Natural killer cell (primary cell): ENCODE measurements around the gene RAD21L1. TPM values are rescaled to one million over a fixed set of nuclear protein-coding genes. Genes with fewer than 3 reads are reported as not detected.

Source experiments
- ATAC-seq, 3 donors: fragments of 150-1000 bp in 2 of 3; fragments of 200-7000 bp in 1 of 3; cut with Tn5 transposase; 1 replicate in 1 of 3; 2 replicates in 2 of 3; pipeline ENCODE4 v1.10.0; 2021; ENCODE audit warnings: mild to moderate bottlenecking in 2 of 3, moderate library complexity in 2 of 3
- DNase-seq, 2 donors: peaks; one replicate each; pipeline versions ENCODE4 v3.0.0 to v3.0.0-alpha.2; 2013 to 2021; ENCODE audit warnings: mixed read lengths in 1 of 2
- H3K27ac ChIP-seq: one replicate; pipeline ENCODE4 v1.5.1; 2013; ENCODE audit warnings: mild to moderate bottlenecking, low read length
- H3K27me3 ChIP-seq: one replicate; pipeline ENCODE4 v1.6.1; 2013; ENCODE audit warnings: low read length; ENCODE audit not compliant: control insufficient read depth, insufficient read depth
- H3K36me3 ChIP-seq: one replicate; pipeline ENCODE4 v1.6.1; 2013; ENCODE audit warnings: low read length; ENCODE audit not compliant: control insufficient read depth, insufficient read depth
- H3K4me1 ChIP-seq: one replicate; pipeline ENCODE4 v1.6.1; 2013; ENCODE audit warnings: low read length; ENCODE audit not compliant: control insufficient read depth, insufficient read depth
- H3K4me3 ChIP-seq: one replicate; pipeline ENCODE4 v1.5.1; 2013; ENCODE audit warnings: low read length
- H3K9me3 ChIP-seq: one replicate; pipeline ENCODE4 v1.6.1; 2013; ENCODE audit warnings: low read length; ENCODE audit not compliant: control insufficient read depth, insufficient read depth
- H3K27ac Mint-ChIP-seq, 2 donors: one replicate each; pipeline ENCODE4 v1.8.0; 2022; ENCODE audit warnings: mild to moderate bottlenecking in 2 of 2, mixed read lengths in 2 of 2, moderate library complexity in 1 of 2
- H3K27me3 Mint-ChIP-seq, 2 donors: one replicate each; pipeline ENCODE4 v1.8.0; 2022; ENCODE audit warnings: low read depth in 2 of 2, mixed read lengths in 2 of 2
- H3K36me3 Mint-ChIP-seq: one replicate; pipeline ENCODE4 v1.8.0; 2022; ENCODE audit warnings: mixed read lengths
- H3K4me1 Mint-ChIP-seq, 2 donors: one replicate each; pipeline ENCODE4 v1.8.0; 2022; ENCODE audit warnings: mixed read lengths in 2 of 2
- H3K4me3 Mint-ChIP-seq: one replicate; pipeline ENCODE4 v1.8.0; 2022; ENCODE audit warnings: mild to moderate bottlenecking, moderate library complexity, mixed read lengths
- H3K9me3 Mint-ChIP-seq, 2 donors: one replicate each; pipeline ENCODE4 v1.8.0; 2022; ENCODE audit warnings: mixed read lengths in 2 of 2
- WGBS: methylation state at CpG from one replicate; pipeline ENCODE4 v1.1.7; 2013; ENCODE audit warnings: missing lambda C conversion rate; ENCODE audit not compliant: insufficient coverage; 5-methylcytosine and 5-hydroxymethylcytosine counted together
- intact Hi-C: fragments of 100-400 bp; cut with micrococcal nuclease; formaldehyde crosslinking; loops from one replicate; pipeline ENCODE4 v1.14.2; 2022
- total RNA-seq, 4 donors: library from RNA; stranded (reverse); fragments of 120-200 nt in 1 of 4; gene quantifications; one replicate each; pipeline versions ENCODE4 v1.2.3 to v1.2.4, GENCODE V29; 2013 to 2022
- TF ChIP-seq, protein P1 (sequence below): fragments of 200-600 bp; IDR thresholded peaks from one replicate; pipeline ENCODE4 v1.8.0; 2022; ENCODE audit warnings: antibody characterized with exemption

Gene RAD21L1
- total RNA-seq, 3 donors from 2014 or later (not counting 1 experiment from before 2014, with no cell fraction given) = not detected

GRCh38 chr20:1297486-1297885 is 71.6 kb downstream of the RAD21L1 start:
- H3K27ac Mint-ChIP-seq = no peak overlapping the region

DNA sequence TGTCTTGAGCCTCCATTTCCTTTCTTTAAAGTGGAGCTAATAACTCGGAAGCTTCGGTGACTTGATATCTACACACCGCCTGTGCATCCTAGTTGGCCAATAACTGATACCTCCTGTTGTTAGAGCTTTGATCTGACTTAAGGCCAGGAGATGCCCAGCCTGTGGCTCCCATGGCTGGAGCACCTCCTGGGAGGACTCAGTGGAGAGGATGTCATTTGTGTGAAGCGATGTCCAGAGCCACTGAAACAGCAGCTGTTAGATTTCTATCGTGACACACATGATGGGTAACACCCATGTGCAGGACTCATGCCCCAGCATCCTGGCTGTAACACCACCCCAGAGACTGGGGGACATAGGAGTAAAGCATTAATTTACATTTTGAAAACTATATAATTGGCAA is 72.3 kb downstream of the RAD21L1 start:
- no peaks in the 10 kb centered on the region for H3K36me3 ChIP-seq
- TF ChIP-seq, protein P1, sequence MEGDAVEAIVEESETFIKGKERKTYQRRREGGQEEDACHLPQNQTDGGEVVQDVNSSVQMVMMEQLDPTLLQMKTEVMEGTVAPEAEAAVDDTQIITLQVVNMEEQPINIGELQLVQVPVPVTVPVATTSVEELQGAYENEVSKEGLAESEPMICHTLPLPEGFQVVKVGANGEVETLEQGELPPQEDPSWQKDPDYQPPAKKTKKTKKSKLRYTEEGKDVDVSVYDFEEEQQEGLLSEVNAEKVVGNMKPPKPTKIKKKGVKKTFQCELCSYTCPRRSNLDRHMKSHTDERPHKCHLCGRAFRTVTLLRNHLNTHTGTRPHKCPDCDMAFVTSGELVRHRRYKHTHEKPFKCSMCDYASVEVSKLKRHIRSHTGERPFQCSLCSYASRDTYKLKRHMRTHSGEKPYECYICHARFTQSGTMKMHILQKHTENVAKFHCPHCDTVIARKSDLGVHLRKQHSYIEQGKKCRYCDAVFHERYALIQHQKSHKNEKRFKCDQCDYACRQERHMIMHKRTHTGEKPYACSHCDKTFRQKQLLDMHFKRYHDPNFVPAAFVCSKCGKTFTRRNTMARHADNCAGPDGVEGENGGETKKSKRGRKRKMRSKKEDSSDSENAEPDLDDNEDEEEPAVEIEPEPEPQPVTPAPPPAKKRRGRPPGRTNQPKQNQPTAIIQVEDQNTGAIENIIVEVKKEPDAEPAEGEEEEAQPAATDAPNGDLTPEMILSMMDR = no peak
- no peak overlapping the region for H3K27ac Mint-ChIP-seq
- no peak overlapping the region for H3K4me3 ChIP-seq
- H3K27me3 ChIP-seq = no peaks in the 10 kb centered on the region
- H3K27ac ChIP-seq = no peak overlapping the region
- intact Hi-C loops = no loop called here
- H3K9me3 ChIP-seq = no peaks in the 10 kb centered on the region
- WGBS = 96% methylated on average over 5 of the region's 5 CpGs
- no peaks in the 10 kb centered on the region for H3K36me3 Mint-ChIP-seq
- no peak overlapping the region for H3K4me3 Mint-ChIP-seq
- ATAC-seq (no peak), DNase-seq (no peak)
- peaks cover 7% of the 10 kb centered on the region in 2 donors for H3K4me1 Mint-ChIP-seq
- peaks cover 0 to 2% of the 10 kb centered on the region in 2 donors for H3K27me3 Mint-ChIP-seq
- H3K4me1 ChIP-seq = peaks cover 12% of the 10 kb centered on the region
- no peaks in the 10 kb centered on the region for H3K9me3 Mint-ChIP-seq

More at GRCh38 chr20:1297486-1297885, 71.6 kb downstream of the RAD21L1 start:
- 100% methylated on average over 2 of the region's 2 CpGs for WGBS
- Mint-ChIP-seq H3K27me3 (peaks cover 0 to 2% of the 10 kb centered on the region in 2 donors), H3K4me3 (no peak overlapping the region), H3K36me3 (no peaks in the 10 kb centered on the region), H3K9me3 (no peaks in the 10 kb centered on the region), H3K4me1 (peaks cover 7% of the 10 kb centered on the region in 2 donors)
- ATAC-seq (no peak), DNase-seq (no peak)
- no peak overlapping the region for H3K4me3 ChIP-seq
- no peaks in the 10 kb centered on the region for H3K36me3 ChIP-seq
- intact Hi-C loops = no loop called here
- H3K27me3 ChIP-seq = no peaks in the 10 kb centered on the region
- TF ChIP-seq, protein P1 = no peak
- peaks cover 12% of the 10 kb centered on the region for H3K4me1 ChIP-seq
- H3K9me3 ChIP-seq = no peaks in the 10 kb centered on the region
- no peak overlapping the region for H3K27ac ChIP-seq

- TF ChIP-seq, protein P1 = no peak
- Histone ChIP-seq H3K4me3 (no peak overlapping the region), H3K4me1 (peaks cover 12% of the 10 kb centered on the region), H3K27ac (no peak overlapping the region), H3K36me3 (no peaks in the 10 kb centered on the region), H3K27me3 (no peaks in the 10 kb centered on the region), H3K9me3 (no peaks in the 10 kb centered on the region)
- Mint-ChIP-seq H3K27me3 (peaks cover 0 to 2% of the 10 kb centered on the region in 2 donors), H3K36me3 (no peaks in the 10 kb centered on the region), H3K27ac (no peak overlapping the region), H3K4me1 (peaks cover 7% of the 10 kb centered on the region in 2 donors), H3K9me3 (no peaks in the 10 kb centered on the region), H3K4me3 (no peak overlapping the region)
- DNase-seq (no peak), ATAC-seq (no peak)
- intact Hi-C loops = no loop called here
- 89% methylated on average over 8 of the region's 10 CpGs for WGBS
Measured at GRCh38 chr20:1298888-1299511, 73.2 kb downstream of the RAD21L1 start.

DNA sequence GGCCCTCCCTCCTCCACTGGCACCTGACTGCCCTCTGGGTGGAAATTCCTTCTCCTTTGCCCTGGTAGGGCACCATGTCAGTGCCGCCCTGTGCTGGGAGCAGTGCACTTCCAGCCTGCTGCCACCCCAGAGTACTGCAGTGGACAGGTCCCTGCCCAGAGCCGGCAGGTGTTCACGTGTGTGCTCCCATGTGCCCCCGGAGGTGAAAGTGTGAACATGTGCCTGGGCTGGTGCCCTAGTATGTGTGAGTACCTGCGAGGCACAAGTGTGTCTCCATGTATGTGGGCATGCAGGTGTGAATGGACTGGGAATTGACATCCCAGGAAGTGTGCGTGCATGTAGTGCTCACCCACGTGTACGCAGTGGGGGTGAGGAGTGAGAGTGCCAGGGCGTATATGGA is 73.7 kb downstream of the RAD21L1 start:
- Mint-ChIP-seq H3K9me3 (no peaks in the 10 kb centered on the region), H3K36me3 (no peaks in the 10 kb centered on the region), H3K4me1 (peaks cover 7% of the 10 kb centered on the region in 2 donors), H3K27ac (no peak overlapping the region), H3K4me3 (no peak overlapping the region), H3K27me3 (peaks cover 0 to 2% of the 10 kb centered on the region in 2 donors)
- no peaks in the 10 kb centered on the region for H3K9me3 ChIP-seq
- no peak overlapping the region for H3K4me3 ChIP-seq
- H3K36me3 ChIP-seq = no peaks in the 10 kb centered on the region
- H3K27me3 ChIP-seq = no peaks in the 10 kb centered on the region
- ATAC-seq (no peak), DNase-seq (peak in 1 of 2 donors; percentile 55)
- H3K27ac ChIP-seq = no peak overlapping the region
- WGBS = 85% methylated on average over 9 of the region's 9 CpGs
- TF ChIP-seq, protein P1 = no peak
- intact Hi-C loops = no loop called here
- peaks cover 12% of the 10 kb centered on the region for H3K4me1 ChIP-seq
